GM18499 (cell line): ENCODE measurements around the gene RTEL1.
"Not testable (repeated sequence)": the region's sequence is repeated elsewhere in the genome, so short reads cannot be mapped to it uniquely, and the experiment has no call there.

Experiments
- ATAC-seq: cut with Tn5 transposase; IDR thresholded peaks from one replicate; pipeline ENCODE4 v1.9.1; 2021; ENCODE audit warnings: moderate number of reproducible peaks; ENCODE audit not compliant: insufficient read depth, unreplicated experiment

The RTEL1 gene, protein sequence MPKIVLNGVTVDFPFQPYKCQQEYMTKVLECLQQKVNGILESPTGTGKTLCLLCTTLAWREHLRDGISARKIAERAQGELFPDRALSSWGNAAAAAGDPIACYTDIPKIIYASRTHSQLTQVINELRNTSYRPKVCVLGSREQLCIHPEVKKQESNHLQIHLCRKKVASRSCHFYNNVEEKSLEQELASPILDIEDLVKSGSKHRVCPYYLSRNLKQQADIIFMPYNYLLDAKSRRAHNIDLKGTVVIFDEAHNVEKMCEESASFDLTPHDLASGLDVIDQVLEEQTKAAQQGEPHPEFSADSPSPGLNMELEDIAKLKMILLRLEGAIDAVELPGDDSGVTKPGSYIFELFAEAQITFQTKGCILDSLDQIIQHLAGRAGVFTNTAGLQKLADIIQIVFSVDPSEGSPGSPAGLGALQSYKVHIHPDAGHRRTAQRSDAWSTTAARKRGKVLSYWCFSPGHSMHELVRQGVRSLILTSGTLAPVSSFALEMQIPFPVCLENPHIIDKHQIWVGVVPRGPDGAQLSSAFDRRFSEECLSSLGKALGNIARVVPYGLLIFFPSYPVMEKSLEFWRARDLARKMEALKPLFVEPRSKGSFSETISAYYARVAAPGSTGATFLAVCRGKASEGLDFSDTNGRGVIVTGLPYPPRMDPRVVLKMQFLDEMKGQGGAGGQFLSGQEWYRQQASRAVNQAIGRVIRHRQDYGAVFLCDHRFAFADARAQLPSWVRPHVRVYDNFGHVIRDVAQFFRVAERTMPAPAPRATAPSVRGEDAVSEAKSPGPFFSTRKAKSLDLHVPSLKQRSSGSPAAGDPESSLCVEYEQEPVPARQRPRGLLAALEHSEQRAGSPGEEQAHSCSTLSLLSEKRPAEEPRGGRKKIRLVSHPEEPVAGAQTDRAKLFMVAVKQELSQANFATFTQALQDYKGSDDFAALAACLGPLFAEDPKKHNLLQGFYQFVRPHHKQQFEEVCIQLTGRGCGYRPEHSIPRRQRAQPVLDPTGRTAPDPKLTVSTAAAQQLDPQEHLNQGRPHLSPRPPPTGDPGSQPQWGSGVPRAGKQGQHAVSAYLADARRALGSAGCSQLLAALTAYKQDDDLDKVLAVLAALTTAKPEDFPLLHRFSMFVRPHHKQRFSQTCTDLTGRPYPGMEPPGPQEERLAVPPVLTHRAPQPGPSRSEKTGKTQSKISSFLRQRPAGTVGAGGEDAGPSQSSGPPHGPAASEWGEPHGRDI (N-terminal part only)

DNA sequence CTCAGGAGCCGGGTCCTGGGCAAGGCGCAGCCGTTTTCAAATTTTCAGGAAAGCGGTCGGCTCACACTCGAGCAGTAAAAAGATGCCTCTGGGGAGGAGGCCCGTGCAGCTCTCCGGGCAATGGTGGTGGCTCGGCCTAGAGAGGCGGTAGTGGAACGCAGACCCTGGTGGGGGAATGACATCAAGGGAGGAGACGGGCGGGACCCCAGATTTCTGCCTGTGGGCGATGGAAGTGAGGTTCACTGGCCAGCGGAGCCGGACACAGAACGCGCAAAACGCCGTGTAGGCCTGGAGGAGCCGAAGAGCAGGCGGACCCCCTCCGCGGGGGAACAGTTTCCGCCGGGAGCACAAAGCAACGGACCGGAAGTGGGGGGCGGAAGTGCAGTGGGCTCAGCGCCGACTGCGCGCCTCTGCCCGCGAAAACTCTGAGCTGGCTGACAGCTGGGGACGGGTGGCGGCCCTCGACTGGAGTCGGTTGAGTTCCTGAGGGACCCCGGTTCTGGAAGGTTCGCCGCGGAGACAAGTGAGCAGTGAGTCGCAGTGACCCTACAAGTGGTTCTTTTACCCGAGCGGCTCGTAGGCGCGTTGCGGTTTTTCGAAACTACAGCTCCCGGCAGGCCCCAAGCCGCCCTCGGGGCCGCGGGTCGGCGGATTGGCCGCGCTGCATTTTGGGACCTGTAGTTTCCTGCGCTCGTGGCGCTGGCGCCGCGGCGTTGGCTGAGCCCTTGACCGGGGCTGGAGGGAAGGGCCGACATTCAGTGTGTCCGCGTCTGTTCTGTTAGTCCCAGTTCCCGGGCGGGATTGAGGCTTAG, at the start of gene RTEL1:
TSS of gene RTEL1 (plus strand) at position 376 of the 812 bp plus-strand sequence. CDS start 1,091 bp downstream, outside the sequence.
- ATAC-seq: peak; percentile 74

DNA sequence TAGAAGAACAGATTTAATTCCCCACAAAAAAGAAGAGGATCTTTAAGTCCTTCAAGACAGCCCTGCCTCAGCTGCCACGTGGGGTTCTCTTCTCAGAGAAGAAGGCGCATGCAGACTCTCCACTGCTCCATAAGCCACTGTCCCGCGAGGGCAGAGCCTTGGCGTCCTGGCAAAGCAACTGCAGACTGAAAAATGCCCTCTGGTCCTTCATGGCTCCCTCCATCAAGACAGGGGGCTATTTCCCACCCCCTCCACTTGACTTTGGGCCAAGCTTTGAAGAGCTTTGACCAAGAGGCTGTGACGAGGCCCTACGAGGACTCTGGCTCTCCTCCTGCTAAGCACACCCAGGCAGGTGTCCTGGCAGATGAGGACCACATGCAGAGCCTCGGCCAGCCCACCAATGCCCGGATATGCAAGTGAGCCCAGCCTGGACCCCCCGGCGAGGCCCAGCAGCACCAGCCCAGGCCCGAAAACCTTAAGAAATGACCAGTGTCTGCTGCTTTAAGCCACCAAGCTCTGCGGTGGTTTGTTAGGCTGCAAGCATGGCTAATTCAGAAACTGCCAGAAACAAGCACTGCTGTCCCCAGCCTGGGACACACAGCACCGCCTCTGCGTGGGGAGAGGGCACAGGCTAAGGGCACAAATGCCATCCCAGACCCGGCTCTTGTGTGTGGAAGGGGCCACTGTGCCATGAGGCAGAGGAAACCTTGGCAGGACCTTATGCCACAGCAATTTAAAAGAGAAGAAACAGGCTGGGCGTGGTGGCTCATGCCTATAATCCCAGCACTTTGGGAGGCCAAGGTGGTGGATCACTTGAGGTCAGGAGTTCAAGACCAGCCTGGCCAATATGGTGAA, 47.3 kb upstream of the RTEL1 start:
- no peak for ATAC-seq

DNA sequence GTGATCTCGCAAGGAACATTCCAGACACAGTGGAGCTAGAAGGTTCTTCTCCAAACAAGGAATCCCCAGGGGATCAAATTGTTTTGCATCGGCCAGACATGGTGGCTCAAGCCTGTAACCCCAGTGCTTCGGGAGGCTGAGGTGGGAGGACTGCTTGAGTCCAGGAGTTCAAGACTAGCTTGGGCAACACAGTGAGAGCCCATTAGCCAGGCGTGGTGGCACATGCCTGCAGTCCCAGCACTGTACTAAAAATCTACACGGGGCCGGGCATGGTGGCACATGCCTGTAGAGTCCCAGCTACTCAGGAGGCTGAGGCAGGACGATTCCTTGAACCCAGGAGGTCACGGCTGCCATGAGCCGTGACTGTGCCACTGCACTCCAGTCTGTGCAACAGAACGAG, 46.5 kb upstream of the RTEL1 start:
- ATAC-seq: no peak

DNA sequence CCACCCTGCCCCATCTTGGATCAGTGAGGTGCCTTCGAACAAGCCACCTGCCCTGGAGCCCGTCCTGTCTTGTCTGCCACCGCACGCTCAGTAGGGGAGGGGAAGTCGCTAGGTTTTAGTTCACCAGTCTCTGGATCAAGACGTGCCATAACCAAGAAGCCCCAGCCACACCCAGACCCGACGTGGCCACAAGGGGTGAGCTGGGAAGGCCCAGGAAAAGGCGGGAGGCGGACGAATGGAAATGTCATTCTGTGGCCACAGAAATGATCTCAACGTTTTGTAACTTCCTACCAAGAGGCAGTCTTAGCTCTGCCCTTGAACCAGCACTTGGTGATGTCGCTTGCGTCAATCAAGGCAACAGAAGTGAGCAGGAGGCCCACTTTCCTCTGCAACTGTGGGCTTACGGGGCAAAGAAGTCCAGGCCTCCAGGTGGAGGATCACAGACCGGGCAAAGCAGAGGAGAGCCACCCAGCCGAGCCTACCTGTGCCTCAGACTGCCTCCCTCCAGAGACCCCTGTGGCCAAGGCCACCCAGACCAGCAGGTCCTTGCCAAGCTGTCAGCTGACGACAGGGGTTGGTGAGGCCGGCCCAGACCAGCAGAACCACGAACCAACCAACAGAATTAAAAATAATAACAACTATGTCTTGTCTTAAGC, 45.7 kb upstream of the RTEL1 start:
- no peak for ATAC-seq

DNA sequence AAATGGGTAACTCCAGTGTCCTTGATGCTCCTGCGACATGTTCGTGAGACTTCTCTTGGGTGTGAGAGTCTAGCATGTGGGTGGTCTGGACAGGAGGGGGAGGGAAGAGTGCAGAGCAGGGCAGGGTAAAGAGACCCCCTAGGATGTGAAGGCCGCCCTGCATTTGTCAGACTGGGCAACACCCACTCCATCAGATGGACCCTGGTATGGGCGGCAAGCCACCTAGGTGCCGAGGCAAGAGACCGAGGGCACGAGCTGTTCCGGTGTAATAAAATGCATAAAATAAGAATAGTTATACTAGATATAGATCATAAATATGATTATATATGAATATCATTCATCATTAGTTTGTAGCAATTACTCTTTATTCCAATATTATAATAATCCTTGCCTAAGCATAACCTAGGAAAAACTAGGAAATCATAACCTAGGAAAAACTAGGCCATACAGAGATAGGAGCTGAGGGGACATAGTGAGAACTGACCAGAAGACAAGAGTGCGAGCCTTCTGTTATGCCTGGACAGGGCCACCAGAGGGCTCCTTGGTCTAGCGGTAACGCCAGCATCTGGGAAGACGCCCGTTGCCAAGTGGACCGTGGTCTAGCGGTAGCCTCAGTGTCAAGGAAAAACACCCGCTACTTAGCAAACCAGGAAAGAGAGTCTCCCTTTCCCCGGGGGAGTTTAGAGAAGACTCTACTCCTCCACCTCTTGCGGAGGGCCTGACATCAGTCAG, 44.1 kb upstream of the RTEL1 start:
- not testable (repeated sequence) for ATAC-seq

DNA sequence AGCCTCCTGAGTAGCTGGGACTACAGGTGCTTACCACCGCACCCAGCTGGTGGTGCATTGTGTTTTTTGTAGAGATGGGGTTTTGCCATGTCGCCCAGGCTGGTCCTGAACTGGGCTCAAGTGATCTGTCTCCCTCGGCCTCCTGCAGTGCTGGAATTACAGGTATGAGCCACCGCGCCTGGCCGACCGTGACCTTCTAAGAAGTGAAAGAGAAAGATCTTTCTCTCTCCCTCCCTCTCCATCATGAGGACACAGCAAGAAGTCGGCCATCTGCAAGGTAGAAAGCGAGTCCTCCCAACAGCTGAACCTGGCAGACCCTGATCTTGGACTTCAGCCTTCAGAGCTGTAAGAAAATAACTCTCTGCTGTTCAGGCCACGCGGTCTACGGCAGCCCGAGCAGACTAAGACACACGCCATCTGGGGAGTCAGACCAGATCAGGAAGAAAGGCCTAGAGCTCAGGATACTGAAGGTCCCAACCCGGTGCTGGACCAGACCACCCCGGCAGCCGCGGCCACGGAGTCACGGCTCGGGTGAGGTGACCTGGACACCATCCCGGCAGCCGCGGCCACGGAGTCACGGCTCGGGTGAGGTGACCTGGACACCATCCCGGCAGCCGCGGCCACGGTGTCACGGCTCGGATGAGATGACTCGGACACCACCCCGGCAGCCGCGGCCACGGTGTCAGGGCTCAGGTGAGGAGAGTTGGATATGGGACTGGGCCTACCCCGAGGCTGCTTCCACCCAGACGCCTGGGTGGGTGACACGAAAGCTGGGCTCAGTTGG, 40.8 kb upstream of the RTEL1 start:
- no peak for ATAC-seq

DNA sequence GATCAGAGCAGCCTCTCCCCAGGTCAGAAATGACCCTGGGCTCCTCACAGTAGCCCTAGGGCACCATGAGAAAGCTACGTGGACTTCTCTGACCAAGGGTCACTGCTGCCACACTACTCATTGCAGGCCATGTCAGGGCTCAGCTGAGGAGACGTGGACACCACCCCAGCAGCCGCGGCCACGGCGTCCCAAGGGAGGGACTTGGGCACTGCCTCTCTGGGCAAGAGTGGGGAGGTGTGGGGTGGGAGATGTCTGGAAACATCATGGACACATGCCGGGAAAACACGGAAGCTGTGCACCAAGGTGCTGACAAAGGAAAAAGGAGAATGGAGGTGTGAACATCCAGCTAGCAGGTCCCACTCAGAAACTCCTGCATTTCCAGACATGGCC, 40.2 kb upstream of the RTEL1 start:
- no peak for ATAC-seq

DNA sequence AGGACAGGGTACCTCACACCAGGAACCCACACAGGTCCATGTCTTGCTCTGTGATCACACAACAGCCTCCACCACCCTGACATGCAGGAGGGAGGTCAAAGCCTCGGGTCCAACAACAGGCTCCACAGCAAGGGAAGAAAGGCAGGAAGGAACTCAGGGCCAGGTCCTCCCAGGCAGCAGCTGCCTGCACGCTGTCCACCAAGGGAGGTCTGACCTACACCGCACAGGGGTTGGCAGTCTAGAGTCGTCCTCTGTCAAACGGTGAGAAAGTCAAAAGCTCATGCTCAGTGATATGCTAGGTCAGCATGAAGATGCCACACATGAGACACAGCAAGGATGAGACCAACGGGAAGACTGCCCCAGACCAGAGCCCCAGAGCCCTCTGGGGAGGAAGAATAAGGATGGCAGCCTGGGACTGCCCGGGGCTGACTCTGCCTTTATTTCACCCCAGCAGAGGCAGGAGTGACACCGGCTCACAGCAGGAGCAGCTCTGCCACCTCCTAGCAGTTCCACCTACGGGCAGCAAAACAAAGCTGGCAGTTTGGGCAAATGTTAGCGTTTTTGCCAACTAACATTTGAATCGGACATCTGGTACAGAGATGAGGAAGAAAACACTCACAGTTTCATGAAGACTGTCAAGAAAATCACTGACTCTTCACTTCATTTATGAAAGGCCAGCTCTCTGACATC, 39.7 kb upstream of the RTEL1 start:
- ATAC-seq: no peak

DNA sequence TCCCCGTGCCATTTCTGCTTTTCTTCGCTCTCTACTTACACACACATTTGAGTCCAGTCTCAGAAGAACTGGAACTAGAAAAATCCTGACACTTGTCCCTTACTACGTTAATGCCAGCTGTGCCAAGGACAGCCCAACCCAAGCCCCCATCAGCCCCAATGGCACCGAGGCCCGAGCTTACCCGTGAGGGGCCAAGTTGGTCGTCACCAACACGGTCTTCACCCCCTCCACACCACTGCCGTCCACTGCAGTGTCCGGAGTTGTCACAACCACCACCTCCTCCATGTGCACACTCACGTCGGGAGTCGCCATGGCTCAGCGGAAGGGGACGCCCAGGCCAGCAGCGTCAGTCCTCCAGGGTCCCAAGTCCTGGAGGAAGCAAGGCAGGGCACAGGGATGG, 39.0 kb upstream of the RTEL1 start:
- ATAC-seq: no peak

DNA sequence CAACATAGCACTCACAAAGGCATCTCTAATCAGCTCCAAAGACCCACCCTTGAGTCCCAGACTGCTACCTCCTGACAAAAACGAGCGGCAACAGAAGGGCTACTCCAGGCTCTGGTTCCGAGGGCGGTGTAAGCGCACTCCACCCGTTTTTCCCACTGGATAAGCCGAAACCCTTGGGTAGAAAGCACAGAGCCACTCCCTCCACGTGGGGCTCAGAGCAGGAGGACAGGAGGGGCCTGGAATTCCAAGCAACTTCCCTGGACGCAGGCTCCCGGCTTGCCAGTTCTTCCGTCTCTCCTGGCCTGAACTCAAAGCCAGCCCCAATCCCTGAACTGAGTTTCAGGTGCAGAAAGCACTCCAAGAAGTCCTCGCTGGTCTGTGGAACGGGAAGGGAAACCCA, 38.6 kb upstream of the RTEL1 start:
- no peak for ATAC-seq

DNA sequence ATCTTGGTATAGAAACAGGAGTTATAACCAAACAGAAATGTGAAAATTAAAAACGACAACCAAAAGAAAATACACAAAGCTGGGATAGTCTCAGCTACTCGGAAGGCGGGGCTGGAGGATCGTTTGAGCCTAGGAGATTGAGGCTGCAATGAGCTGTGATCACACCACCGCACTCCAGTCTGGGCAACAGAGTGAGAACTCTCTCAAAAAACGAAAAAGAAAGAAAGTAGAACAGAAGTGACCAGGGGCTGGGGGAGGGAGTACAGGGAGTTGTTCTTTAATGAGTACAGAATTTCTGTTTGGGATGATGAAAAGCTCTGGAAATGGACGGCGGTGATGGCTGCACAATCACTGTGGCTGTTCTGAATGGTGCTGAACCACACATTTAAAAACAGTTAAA, 37.1 kb upstream of the RTEL1 start:
- no peak for ATAC-seq

DNA sequence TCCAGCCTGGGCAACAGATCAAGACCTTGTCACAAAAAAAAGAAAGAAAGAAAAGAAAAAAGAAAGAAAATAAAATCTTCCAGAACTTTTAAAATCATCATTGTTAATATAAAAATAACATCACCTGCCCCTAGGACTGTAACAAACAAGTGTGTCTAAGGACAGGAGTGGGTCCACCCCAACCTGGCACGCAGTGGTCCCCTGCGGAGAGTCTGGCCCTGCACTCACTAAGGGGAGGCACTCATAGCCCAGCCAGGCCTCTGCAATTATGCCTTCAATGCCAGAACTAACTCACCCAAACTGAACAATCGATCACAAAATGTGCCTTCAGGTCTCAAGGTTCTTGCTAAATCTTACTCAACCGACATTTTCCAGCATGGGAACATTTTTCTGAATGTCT, 36.0 kb upstream of the RTEL1 start:
- ATAC-seq: no peak

DNA sequence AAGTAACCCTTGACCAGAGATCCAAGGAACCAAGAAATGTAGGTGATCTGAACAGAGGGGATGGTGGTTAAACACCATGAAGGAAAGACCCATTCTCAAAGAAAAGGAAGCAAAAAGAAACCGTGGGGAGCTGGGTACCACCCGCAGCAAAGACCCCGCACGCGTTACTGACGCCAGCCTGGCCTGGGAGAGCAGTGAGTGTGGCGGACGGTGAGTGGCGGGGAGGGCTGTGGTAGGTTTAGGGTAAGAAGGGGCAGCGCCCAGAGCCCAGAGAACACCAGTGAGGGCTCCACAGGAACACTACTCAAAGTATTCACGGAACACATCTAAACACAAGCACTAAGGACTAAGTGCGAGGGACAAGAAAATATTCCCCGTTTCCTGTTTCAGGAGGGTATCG, 35.4 kb upstream of the RTEL1 start:
- ATAC-seq: no peak

DNA sequence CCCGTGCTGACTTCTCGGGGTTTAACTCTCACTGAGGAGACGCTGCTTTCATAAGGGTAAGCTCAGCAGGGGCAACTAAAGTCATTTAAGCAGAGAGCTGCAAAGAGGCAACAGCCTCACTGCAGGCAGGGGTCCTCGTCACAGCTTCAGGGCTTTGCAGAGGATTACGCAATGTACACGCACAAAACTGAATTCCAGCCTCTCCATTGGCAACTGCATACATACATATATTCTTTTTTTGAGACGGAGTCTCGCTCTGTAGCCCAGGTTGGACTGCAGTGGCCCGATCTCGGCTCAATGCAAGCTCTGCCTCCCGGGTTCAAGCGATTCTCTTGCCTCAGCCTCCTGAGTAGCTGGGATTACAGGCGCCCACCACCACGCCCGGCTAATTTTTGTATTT, 33.6 kb upstream of the RTEL1 start:
- no peak for ATAC-seq

DNA sequence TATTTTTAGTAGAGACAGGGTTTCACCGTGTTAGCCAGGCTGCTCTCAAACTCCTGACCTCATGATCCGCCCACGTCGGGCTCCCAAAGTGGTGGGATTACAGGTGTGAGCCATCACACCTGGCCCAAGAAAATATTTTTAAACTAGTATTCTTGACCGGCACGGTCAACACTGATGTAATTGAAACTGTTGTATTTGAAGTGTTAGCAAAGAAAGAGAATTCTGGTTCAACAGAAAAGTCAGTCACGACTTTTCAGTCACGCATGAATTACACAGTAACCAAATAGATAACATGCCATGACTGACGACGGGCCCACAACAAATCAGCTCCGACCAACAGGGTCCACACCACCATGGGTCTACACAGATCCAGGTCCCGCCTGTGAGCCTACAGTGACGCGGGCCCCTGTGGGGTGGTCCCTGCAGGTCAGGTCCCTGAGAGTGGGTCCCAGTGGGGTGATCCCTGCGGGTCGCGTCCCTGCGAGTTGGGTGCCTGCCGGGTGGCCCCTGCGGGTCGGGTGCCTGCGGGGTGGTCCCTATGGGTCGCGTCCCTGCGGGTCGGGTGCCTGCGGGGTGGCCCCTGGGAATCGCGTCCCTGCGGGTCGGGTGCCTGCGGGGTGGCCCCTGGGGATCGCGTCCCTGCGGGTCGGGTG, 32.2 kb upstream of the RTEL1 start:
- ATAC-seq: no peak
